A549 (cell line): ENCODE results near the gene ZNF286A. TPM values are rescaled to one million over a fixed set of nuclear protein-coding genes. Genes with fewer than 3 reads are reported as not detected.
A peak's percentile ranks its signal among the peaks of the same experiment; 100 is the strongest.
"Not testable (repeated sequence)": the region's sequence is repeated elsewhere in the genome, so short reads cannot be mapped to it uniquely, and the experiment has no call there.

Source experiments
- ATAC-seq, 2 experiments: fragments of 200-7000 bp in 1 of 2; fragments of >200 bp in 1 of 2; cut with Nextera tagmentation in 1 of 2; cut with Tn5 transposase in 1 of 2; 3 replicates each; pipeline versions ENCODE4 v1.8.0 to v1.9.1; 2018 to 2020; ENCODE audit warnings: mild to moderate bottlenecking in 1 of 2, moderate library complexity in 1 of 2
- CTCF ChIA-PET: fragments of 300-600 bp; sonication (Branson Sonifier 250); formaldehyde crosslinking; extraction: SDS; loops from one replicate; lab custom pipeline; 2021; ENCODE audit warnings: antibody characterized with exemption, inconsistent platforms; lab: Yijun Ruan, JAX
- POLR2A ChIA-PET: fragments of 350-600 bp; formaldehyde crosslinking; extraction: SDS; loops from one replicate; lab custom pipeline; 2021; ENCODE audit warnings: antibody characterized with exemption, inconsistent platforms; lab: Yijun Ruan, JAX
- DNase-seq, 2 experiments: peaks; one replicate each; pipeline versions ENCODE4 v3.0.0 to v3.0.0-alpha.2; 2011 to 2016; ENCODE audit warnings: low read depth in 1 of 2, low spot score in 1 of 2
- FAIRE-seq: peaks from 2 replicates; lab custom pipeline; 2011; peaks lifted over from hg19 to GRCh38; lab: Jason Lieb, UNC
- H3K27ac ChIP-seq, 2 experiments: fragments of >200 bp; sonication (Bioruptor Twin); formaldehyde crosslinking; 3 replicates each; pipeline ENCODE4 v1.5.1; 2016 to 2017
- H3K4me1 ChIP-seq: fragments of >200 bp; sonication (Bioruptor Twin); formaldehyde crosslinking; 3 replicates; pipeline ENCODE4 v1.6.1; 2016
- H3K4me2 ChIP-seq: fragments of >200 bp; sonication (Bioruptor Twin); formaldehyde crosslinking; 3 replicates; pipeline ENCODE4 v1.6.1; 2016
- H3K4me3 ChIP-seq: fragments of >200 bp; sonication (Bioruptor Twin); formaldehyde crosslinking; 3 replicates; pipeline ENCODE4 v1.5.1; 2016
- H3K9me3 ChIP-seq: fragments of >200 bp; sonication (Bioruptor Twin); formaldehyde crosslinking; 3 replicates; pipeline ENCODE4 v1.6.1; 2016
- CHD4 ChIP-seq: fragments of 200-600 bp; sonication (generic); IDR thresholded peaks from 2 replicates; pipeline ENCODE4 v1.6.1; 2016; ENCODE audit warnings: antibody characterized with exemption, mild to moderate bottlenecking, borderline replicate concordance
- CTCF ChIP-seq: fragments of >200 bp; sonication (Bioruptor Twin); formaldehyde crosslinking; IDR thresholded peaks from 3 replicates; pipeline ENCODE4 v1.5.1; 2016
- EP300 ChIP-seq, 2 experiments: fragments of >200 bp; sonication (Bioruptor Twin); formaldehyde crosslinking; IDR thresholded peaks; 2 replicates in 1 of 2; 3 replicates in 1 of 2; pipeline ENCODE4 v1.6.1; 2016 to 2017
- FOSB ChIP-seq: fragments of 250-450 bp; sonication (Bioruptor Pico); IDR thresholded peaks from 2 replicates; pipeline ENCODE4 v1.5.0; 2020; ENCODE audit warnings: mild to moderate bottlenecking, moderate library complexity
- HEYL ChIP-seq: fragments of 250-450 bp; sonication (Bioruptor Pico); IDR thresholded peaks from 2 replicates; pipeline ENCODE4 v1.8.0; 2021; ENCODE audit warnings: mild to moderate bottlenecking, moderate library complexity
- HMGXB4 ChIP-seq: fragments of 250-450 bp; sonication (Bioruptor Pico); IDR thresholded peaks from 2 replicates; pipeline ENCODE4 v1.5.0; 2021; ENCODE audit warnings: mild to moderate bottlenecking, moderate library complexity, borderline replicate concordance
- HOXB13 ChIP-seq: fragments of 250-450 bp; sonication (Bioruptor Pico); IDR thresholded peaks from 2 replicates; pipeline ENCODE4 v1.5.0; 2020; ENCODE audit warnings: low read depth, mild to moderate bottlenecking, moderate library complexity
- HOXB5 ChIP-seq: fragments of 250-450 bp; sonication (Bioruptor Pico); IDR thresholded peaks from 2 replicates; pipeline ENCODE4 v1.5.0; 2020; ENCODE audit warnings: mild to moderate bottlenecking, moderate library complexity
- KDM5A ChIP-seq: fragments of 200-600 bp; sonication (generic); IDR thresholded peaks from 2 replicates; pipeline ENCODE4 v1.6.1; 2016; ENCODE audit warnings: antibody characterized with exemption, mild to moderate bottlenecking
- MAFK ChIP-seq: fragments of 450-650 bp; IDR thresholded peaks from 2 replicates; pipeline ENCODE4 v1.6.1; 2014; ENCODE audit not compliant: partially characterized antibody
- MAZ ChIP-seq: fragments of 150-350 bp; IDR thresholded peaks from 2 replicates; pipeline ENCODE4 v1.6.1; 2014; ENCODE audit warnings: antibody characterized with exemption, low read depth, low read length, borderline replicate concordance
- MYC ChIP-seq: IDR thresholded peaks from 2 replicates; pipeline ENCODE4 v1.6.1; 2012; ENCODE audit warnings: mild to moderate bottlenecking, inconsistent platforms, low read length, improper control_type of control experiment, borderline replicate concordance
- NPAS2 ChIP-seq: fragments of 250-450 bp; sonication (Bioruptor Pico); IDR thresholded peaks from 2 replicates; pipeline ENCODE4 v1.8.0; 2022; ENCODE audit warnings: mild to moderate bottlenecking, moderate library complexity, borderline replicate concordance
- PHF8 ChIP-seq: fragments of 200-600 bp; sonication (generic); IDR thresholded peaks from 2 replicates; pipeline ENCODE4 v1.6.1; 2016; ENCODE audit warnings: low read depth, mild to moderate bottlenecking, antibody characterized with exemption, moderate library complexity, borderline replicate concordance
- RAD21 ChIP-seq, 2 experiments: fragments of >200 bp in 1 of 2; sonication (Bioruptor Twin) in 1 of 2; formaldehyde crosslinking in 1 of 2; IDR thresholded peaks in 1 of 2; conservative IDR thresholded peaks in 1 of 2; 2 replicates in 1 of 2; 3 replicates in 1 of 2; pipeline ENCODE4 v1.6.1; 2012 to 2018; ENCODE audit warnings: inconsistent platforms in 1 of 2
- RNF2 ChIP-seq: fragments of 200-600 bp; sonication (generic); IDR thresholded peaks from 2 replicates; pipeline ENCODE4 v1.6.1; 2016; ENCODE audit warnings: low read depth, mild to moderate bottlenecking, antibody characterized with exemption, moderate library complexity, borderline replicate concordance
- TFCP2L1 ChIP-seq: fragments of 250-450 bp; sonication (Bioruptor Pico); IDR thresholded peaks from 2 replicates; pipeline ENCODE4 v1.5.0; 2021; ENCODE audit warnings: mild to moderate bottlenecking
- TP53 ChIP-seq: fragments of 250-450 bp; sonication (Bioruptor Pico); IDR thresholded peaks from 2 replicates; pipeline ENCODE4 v1.5.0; 2021; ENCODE audit warnings: mild to moderate bottlenecking, moderate library complexity
- ZFP36 ChIP-seq: fragments of 450-650 bp; IDR thresholded peaks from 2 replicates; pipeline ENCODE4 v1.6.1; 2014; ENCODE audit warnings: borderline replicate concordance; ENCODE audit not compliant: partially characterized antibody
- ZSCAN20 ChIP-seq: fragments of 250-450 bp; sonication (Bioruptor Pico); IDR thresholded peaks from 2 replicates; pipeline ENCODE4 v1.8.0; 2022; ENCODE audit warnings: mild to moderate bottlenecking, moderate library complexity
- WGBS: methylation state at CpG from one replicate; pipeline ENCODE4 v1.1.6; 2017; ENCODE audit errors: missing lambda C conversion rate; 5-methylcytosine and 5-hydroxymethylcytosine counted together
- polyA plus RNA-seq, 4 experiments: library from polyadenylated mRNA; depleted of rRNA in 3 of 4; stranded (reverse); fragments of >200 nt; fragmentation: RNase III in 1 of 4; extraction: RNeasy Plus Mini Kit Qiagen cat#74134 plus additional on column Dnase treatment in 1 of 4; gene quantifications; 2 replicates in 3 of 4; 3 replicates in 1 of 4; pipeline ENCODE4 v1.2.3, GENCODE V29; 2011 to 2017

Gene ZNF286A
- polyA plus RNA-seq, 2 of the 4 experiments (the other 2 are of a cell fraction): 43.8 to 49.6 TPM

- POLR2A ChIA-PET: no interaction called here
- H3K27ac ChIP-seq: no peak overlapping the region
- no peaks in the 10 kb centered on the region for H3K9me3 ChIP-seq
- peaks cover 20% of the 10 kb centered on the region for H3K4me1 ChIP-seq
- no peak overlapping the region for H3K4me3 ChIP-seq
- no peak for TF ChIP-seq KDM5A
- no peak for TF ChIP-seq TP53
- no peak for TF ChIP-seq CTCF
- TF ChIP-seq TFCP2L1: no peak
- no peak for TF ChIP-seq MYC
- TF ChIP-seq RNF2: no peak
- TF ChIP-seq NPAS2 (CRISPR knock-in tag): no peak
- TF ChIP-seq, all 56 proteins: peak for 0
- CTCF ChIA-PET: interaction anchor here (1.2 kb wide), 1 partner anchor 10 kb away, joined by 3 read pairs; no protein-coding TSS in a partner anchor
- ATAC-seq (no peak), FAIRE-seq (no peak), DNase-seq (no peak)
- WGBS: 92% methylated on average over 6 of the region's 6 CpGs
- H3K4me2 ChIP-seq: no peak overlapping the region
Measured at GRCh38 chr17:15663176-15663575, 36.4 kb upstream of the ZNF286A start.

GRCh38 chr17:15663691-15664090 is 35.9 kb upstream of the ZNF286A start:
- CTCF ChIA-PET: interaction anchor here (1.2 kb wide), 1 partner anchor 11 kb away, joined by 3 read pairs; no protein-coding TSS in a partner anchor
- Histone ChIP-seq H3K4me1 (peaks cover 15% of the 10 kb centered on the region), H3K4me2 (no peak overlapping the region), H3K9me3 (no peaks in the 10 kb centered on the region), H3K4me3 (no peak overlapping the region), H3K27ac (no peak overlapping the region)
- POLR2A ChIA-PET: no interaction called here
- TF ChIP-seq HMGXB4 (CRISPR knock-in tag): no peak
- no peak for TF ChIP-seq CHD4
- no peak for TF ChIP-seq TFCP2L1
- no peak for TF ChIP-seq MAFK
- no peak for TF ChIP-seq HEYL (CRISPR knock-in tag)
- no peak for TF ChIP-seq FOSB
- no peak for TF ChIP-seq ZFP36
- no peak for TF ChIP-seq ZSCAN20 (CRISPR knock-in tag)
- no peak for TF ChIP-seq EP300 (IDR thresholded peaks at IDR 0.05)
- TF ChIP-seq HOXB13 (CRISPR knock-in tag): no peak
- TF ChIP-seq RAD21 (conservative IDR thresholded peaks at IDR 0.05 in 1 of 2, IDR thresholded peaks at IDR 0.05 in 1 of 2): no peak
- no peak for TF ChIP-seq HOXB5 (CRISPR knock-in tag)
- no peak for TF ChIP-seq PHF8
- TF ChIP-seq MAZ: no peak
- TF ChIP-seq RNF2: no peak
- no peak for ATAC-seq
- DNase-seq: no peak
- FAIRE-seq: no peak
- 87% methylated on average over 5 of the region's 5 CpGs for WGBS

- FAIRE-seq: peak; percentile 88
- H3K27ac ChIP-seq, H3K4me2 ChIP-seq, H3K4me1 ChIP-seq, H3K9me3 ChIP-seq, DNase-seq, H3K4me3 ChIP-seq, POLR2A ChIA-PET, CTCF ChIA-PET: not testable (repeated sequence)
- ATAC-seq: 0 out of 6 replicates have a peak, but pooled peaks of 1 of the 2 experiments have one; percentile 54
- 79% methylated on average over 5 of the region's 5 CpGs for WGBS
Measured at GRCh38 chr17:15669526-15669925, 30.0 kb upstream of the ZNF286A start.

GRCh38 chr17:15674640-15675039 is 24.9 kb upstream of the ZNF286A start:
- POLR2A ChIA-PET: interaction anchor here (0.6 kb wide), 1 partner anchor 37 kb away, joined by 8 read pairs; no protein-coding TSS in a partner anchor
- CTCF ChIA-PET, ATAC-seq, H3K4me2 ChIP-seq, H3K9me3 ChIP-seq, DNase-seq, H3K4me3 ChIP-seq, H3K27ac ChIP-seq, H3K4me1 ChIP-seq: not testable (repeated sequence)
- peak; percentile 92 for FAIRE-seq
- 88% methylated on average over 1 of the region's 1 CpG for WGBS

GRCh38 chr17:15675991-15676390 is 23.6 kb upstream of the ZNF286A start:
- H3K4me2 ChIP-seq, CTCF ChIA-PET, H3K9me3 ChIP-seq, H3K4me1 ChIP-seq, H3K27ac ChIP-seq, FAIRE-seq, H3K4me3 ChIP-seq, DNase-seq, POLR2A ChIA-PET, ATAC-seq: not testable (repeated sequence)
- 91% methylated on average over 6 of the region's 6 CpGs for WGBS

GRCh38 chr17:15683135-15683534 is 16.4 kb upstream of the ZNF286A start:
- POLR2A ChIA-PET, FAIRE-seq: not testable (repeated sequence)
- peak in 1 of 2 experiments; percentile 31; a peak in 2 of 6 replicates for ATAC-seq

More at GRCh38 chr17:15683135-15683534, 16.4 kb upstream of the ZNF286A start:
- peak overlapping the region; percentile 57; the same call in 2 of the 3 replicates for H3K4me3 ChIP-seq
- DNase-seq, CTCF ChIA-PET, H3K9me3 ChIP-seq: not testable (repeated sequence)
- peak overlapping the region; percentile 83 for H3K4me2 ChIP-seq
- peak overlapping the region; percentile 66 to 82; a peak in 4 of 6 replicates for H3K27ac ChIP-seq
- peaks cover 13% of the 10 kb centered on the region; the same call in 2 of the 3 replicates for H3K4me1 ChIP-seq
- WGBS: 93% methylated on average over 3 of the region's 3 CpGs
